ENCODE measurements around the gene GATA3.

DNA sequence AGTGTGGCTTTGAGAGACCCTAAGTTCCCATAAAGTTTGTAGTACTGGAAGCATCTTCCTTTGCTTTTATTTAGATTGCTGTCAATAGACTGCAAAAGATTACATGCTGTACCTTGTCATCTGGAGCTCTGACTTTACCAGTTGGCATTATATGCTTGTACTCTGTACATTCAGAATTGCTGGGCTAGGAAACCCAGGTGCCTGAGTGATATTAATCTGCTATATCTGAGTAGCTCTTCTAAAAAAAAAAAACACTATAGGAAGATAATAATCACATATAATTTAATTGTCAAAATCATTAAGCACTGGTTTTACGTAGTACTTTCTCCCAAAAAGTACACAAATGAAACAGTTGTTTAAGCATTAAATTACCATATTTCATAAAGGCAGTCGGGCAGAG, 12.3 kb downstream of the GATA3 start:
- TF ChIP-seq, protein P1, sequence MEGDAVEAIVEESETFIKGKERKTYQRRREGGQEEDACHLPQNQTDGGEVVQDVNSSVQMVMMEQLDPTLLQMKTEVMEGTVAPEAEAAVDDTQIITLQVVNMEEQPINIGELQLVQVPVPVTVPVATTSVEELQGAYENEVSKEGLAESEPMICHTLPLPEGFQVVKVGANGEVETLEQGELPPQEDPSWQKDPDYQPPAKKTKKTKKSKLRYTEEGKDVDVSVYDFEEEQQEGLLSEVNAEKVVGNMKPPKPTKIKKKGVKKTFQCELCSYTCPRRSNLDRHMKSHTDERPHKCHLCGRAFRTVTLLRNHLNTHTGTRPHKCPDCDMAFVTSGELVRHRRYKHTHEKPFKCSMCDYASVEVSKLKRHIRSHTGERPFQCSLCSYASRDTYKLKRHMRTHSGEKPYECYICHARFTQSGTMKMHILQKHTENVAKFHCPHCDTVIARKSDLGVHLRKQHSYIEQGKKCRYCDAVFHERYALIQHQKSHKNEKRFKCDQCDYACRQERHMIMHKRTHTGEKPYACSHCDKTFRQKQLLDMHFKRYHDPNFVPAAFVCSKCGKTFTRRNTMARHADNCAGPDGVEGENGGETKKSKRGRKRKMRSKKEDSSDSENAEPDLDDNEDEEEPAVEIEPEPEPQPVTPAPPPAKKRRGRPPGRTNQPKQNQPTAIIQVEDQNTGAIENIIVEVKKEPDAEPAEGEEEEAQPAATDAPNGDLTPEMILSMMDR (IDR thresholded peaks at IDR 0.05; ENCODE audit: poor library complexity): no peak
- TF ChIP-seq EZH2 (IDR thresholded peaks at IDR 0.05; ENCODE audit: borderline replicate concordance): no peak

Data from hepatocyte (in vitro differentiated cells).